PC-9 (cell line): ENCODE results near the gene LACRT. TPM values are rescaled to one million over a fixed set of nuclear protein-coding genes. Genes with fewer than 3 reads are reported as not detected.

Experiments
- Bru-seq: library from RNA; stranded (reverse); fragments of 400-500 nt; gene quantifications from one replicate; lab custom pipeline; 2021; lab: Mats Ljungman, UMichigan
- BruChase-seq, 2 experiments: library from RNA; stranded (reverse); fragments of 400-500 nt; gene quantifications; one replicate each; lab custom pipeline; 2021; lab: Mats Ljungman, UMichigan
- BruUV-seq: library from RNA; stranded (reverse); fragments of 400-500 nt; replicated peaks from 2 replicates; lab custom pipeline; 2021; lab: Mats Ljungman, UMichigan
- CTCF ChIA-PET: fragments of 300-600 bp; sonication (Branson Sonifier 250); formaldehyde crosslinking; loops from one replicate; lab custom pipeline; 2022; ENCODE audit warnings: antibody characterized with exemption; lab: Charles Lee
- POLR2A ChIA-PET: fragments of 300-600 bp; sonication (Branson Sonifier 250); formaldehyde crosslinking; loops from one replicate; lab custom pipeline; 2022; ENCODE audit warnings: antibody characterized with exemption; ENCODE audit not compliant: unreplicated experiment; lab: Charles Lee
- DNase-seq, 2 experiments: peaks; one replicate each; pipeline versions ENCODE4 v3.0.0 to v3.0.0-alpha.2; 2015 to 2022; ENCODE audit warnings: mixed read lengths in 1 of 2
- H2AFZ ChIP-seq: fragments of 200-600 bp; sonication (generic); 2 replicates; pipeline ENCODE4 v1.8.1; 2017; ENCODE audit warnings: antibody characterized with exemption
- H3F3A ChIP-seq: fragments of 200-600 bp; sonication (generic); 2 replicates; pipeline ENCODE4 v1.8.1; 2017; ENCODE audit warnings: antibody characterized with exemption, mild to moderate bottlenecking, low read depth; ENCODE audit not compliant: insufficient read depth
- H3K27ac ChIP-seq: fragments of 200-600 bp; sonication (generic); 2 replicates; pipeline ENCODE4 v1.6.1; 2016; ENCODE audit warnings: mixed run types
- H3K27me3 ChIP-seq: fragments of 200-600 bp; sonication (generic); 2 replicates; pipeline ENCODE4 v1.6.1; 2016; ENCODE audit warnings: low read depth, mixed run types; ENCODE audit not compliant: insufficient read depth
- H3K36me3 ChIP-seq: fragments of 200-600 bp; sonication (generic); 2 replicates; pipeline ENCODE4 v1.6.1; 2016; ENCODE audit warnings: low read depth, mixed run types
- H3K4me1 ChIP-seq: fragments of 200-600 bp; sonication (generic); replicated peaks from 2 replicates; pipeline ENCODE4 v1.6.1; 2016; ENCODE audit warnings: mixed run types; ENCODE audit not compliant: insufficient read depth
- H3K4me2 ChIP-seq: fragments of 200-600 bp; sonication (generic); 2 replicates; pipeline ENCODE4 v1.6.1; 2017; ENCODE audit warnings: mixed run types
- H3K4me3 ChIP-seq: fragments of 200-600 bp; sonication (generic); 2 replicates; pipeline ENCODE4 v1.6.1; 2016; ENCODE audit warnings: mixed run types
- H3K79me2 ChIP-seq: fragments of 200-600 bp; sonication (generic); 2 replicates; pipeline ENCODE4 v1.6.1; 2017; ENCODE audit warnings: low read depth, mixed run types
- H3K9me2 ChIP-seq: fragments of 200-600 bp; sonication (generic); 2 replicates; pipeline ENCODE4 v1.8.1; 2017; ENCODE audit warnings: mild to moderate bottlenecking; ENCODE audit not compliant: insufficient read depth
- H3K9me3 ChIP-seq: fragments of 200-600 bp; sonication (generic); 2 replicates; pipeline ENCODE4 v1.8.1; 2016; ENCODE audit warnings: low read depth; ENCODE audit not compliant: insufficient read depth
- H4K20me1 ChIP-seq: fragments of 200-600 bp; sonication (generic); 2 replicates; pipeline ENCODE4 v1.8.1; 2017; ENCODE audit not compliant: insufficient read depth
- EZH2 ChIP-seq: fragments of 200-600 bp; sonication (generic); IDR thresholded peaks from 2 replicates; pipeline ENCODE4 v1.8.0; 2017; ENCODE audit warnings: antibody characterized with exemption, low read depth
- intact Hi-C: fragments of 100-400 bp; cut with micrococcal nuclease; formaldehyde crosslinking; loops from one replicate; pipeline ENCODE4 v1.10.0; 2022; ENCODE audit not compliant: unreplicated experiment
- long read RNA-seq: library from polyadenylated mRNA; stranded (forward); transcript quantifications from one replicate; pipeline ENCODE4 v2.0.0, GENCODE V29; 2022
- total RNA-seq: library from RNA; stranded (reverse); gene quantifications from 2 replicates; pipeline ENCODE4 v1.2.3, GENCODE V29; 2021
- TF ChIP-seq, protein P1 (sequence below): fragments of 200-600 bp; sonication (generic); conservative IDR thresholded peaks from 2 replicates; pipeline ENCODE4 v1.6.1; 2017; ENCODE audit warnings: mixed run types, antibody characterized with exemption, mild to moderate bottlenecking, moderate library complexity

LACRT gene, protein sequence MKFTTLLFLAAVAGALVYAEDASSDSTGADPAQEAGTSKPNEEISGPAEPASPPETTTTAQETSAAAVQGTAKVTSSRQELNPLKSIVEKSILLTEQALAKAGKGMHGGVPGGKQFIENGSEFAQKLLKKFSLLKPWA
- total RNA-seq (not detected in 2 replicates), Bru-seq, nascent RNA (not detected), BruChase-seq, experiment 1, labeled RNA remaining after a 2-hour chase (not detected), BruChase-seq, experiment 2, labeled RNA remaining after a 6-hour chase (not detected)
- long read RNA-seq = 0 reads

GRCh38 chr12:54634795-54635194 lies at the start of gene LACRT:
LACRT (minus strand) TSS chr12:54634895; CDS start chr12:54634841, 54 bp downstream.
- ChIA-PET POLR2A (no interaction called here), CTCF (no interaction called here)
- no peaks in the 10 kb centered on the region for H3K9me3 ChIP-seq
- no peak within 1 kb of the TSS for H3K4me3 ChIP-seq
- intact Hi-C loops = no loop called here
- no peaks in the 10 kb centered on the region for H4K20me1 ChIP-seq
- no TSS peak for BruUV-seq
- DNase-seq = no peak
- no peaks in the 10 kb centered on the region for H3F3A ChIP-seq
- H3K27ac ChIP-seq = no peak within 1 kb of the TSS
- no peaks in the 10 kb centered on the region for H3K4me1 ChIP-seq
- H2AFZ ChIP-seq = no peak within 1 kb of the TSS
- H3K4me2 ChIP-seq = no peak within 1 kb of the TSS
- no peaks in the 10 kb centered on the region for H3K9me2 ChIP-seq
- H3K27me3 ChIP-seq = peaks cover 20% of the 10 kb centered on the region
- H3K79me2 ChIP-seq = no peaks in the 10 kb centered on the region
- no peak for TF ChIP-seq EZH2
- TF ChIP-seq, protein P1, sequence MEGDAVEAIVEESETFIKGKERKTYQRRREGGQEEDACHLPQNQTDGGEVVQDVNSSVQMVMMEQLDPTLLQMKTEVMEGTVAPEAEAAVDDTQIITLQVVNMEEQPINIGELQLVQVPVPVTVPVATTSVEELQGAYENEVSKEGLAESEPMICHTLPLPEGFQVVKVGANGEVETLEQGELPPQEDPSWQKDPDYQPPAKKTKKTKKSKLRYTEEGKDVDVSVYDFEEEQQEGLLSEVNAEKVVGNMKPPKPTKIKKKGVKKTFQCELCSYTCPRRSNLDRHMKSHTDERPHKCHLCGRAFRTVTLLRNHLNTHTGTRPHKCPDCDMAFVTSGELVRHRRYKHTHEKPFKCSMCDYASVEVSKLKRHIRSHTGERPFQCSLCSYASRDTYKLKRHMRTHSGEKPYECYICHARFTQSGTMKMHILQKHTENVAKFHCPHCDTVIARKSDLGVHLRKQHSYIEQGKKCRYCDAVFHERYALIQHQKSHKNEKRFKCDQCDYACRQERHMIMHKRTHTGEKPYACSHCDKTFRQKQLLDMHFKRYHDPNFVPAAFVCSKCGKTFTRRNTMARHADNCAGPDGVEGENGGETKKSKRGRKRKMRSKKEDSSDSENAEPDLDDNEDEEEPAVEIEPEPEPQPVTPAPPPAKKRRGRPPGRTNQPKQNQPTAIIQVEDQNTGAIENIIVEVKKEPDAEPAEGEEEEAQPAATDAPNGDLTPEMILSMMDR = no peak
- H3K36me3 ChIP-seq = no peaks in the 10 kb centered on the region

- CTCF ChIA-PET = no interaction called here
- Histone ChIP-seq H4K20me1 (no peaks in the 10 kb centered on the region), H3F3A (no peaks in the 10 kb centered on the region), H3K27me3 (peaks cover 17% of the 10 kb centered on the region), H3K36me3 (no peaks in the 10 kb centered on the region), H3K4me2 (no peak overlapping the region), H3K9me2 (no peaks in the 10 kb centered on the region), H3K27ac (no peak overlapping the region), H2AFZ (no peak overlapping the region), H3K79me2 (no peaks in the 10 kb centered on the region), H3K9me3 (no peaks in the 10 kb centered on the region), H3K4me3 (no peak overlapping the region), H3K4me1 (no peaks in the 10 kb centered on the region)
- intact Hi-C loops = no loop called here
- DNase-seq = no peak
- BruUV-seq = no TSS peak
- POLR2A ChIA-PET = no interaction called here
- TF ChIP-seq, protein P1 = no peak
- no peak for TF ChIP-seq EZH2
These were observed 48.7 kb upstream of the LACRT start for GRCh38 chr12:54683398-54683797.

- no peak overlapping the region for H3K4me3 ChIP-seq
- no peaks in the 10 kb centered on the region for H3K4me1 ChIP-seq
- POLR2A ChIA-PET = no interaction called here
- DNase-seq = no peak
- H3K27me3 ChIP-seq = peaks cover 23% of the 10 kb centered on the region
- no peaks in the 10 kb centered on the region for H3F3A ChIP-seq
- BruUV-seq = no TSS peak
- no peaks in the 10 kb centered on the region for H4K20me1 ChIP-seq
- H3K27ac ChIP-seq = no peak overlapping the region
- no peaks in the 10 kb centered on the region for H3K36me3 ChIP-seq
- H3K9me3 ChIP-seq = no peaks in the 10 kb centered on the region
- CTCF ChIA-PET = no interaction called here
- intact Hi-C loops = no loop called here
- H3K9me2 ChIP-seq = no peaks in the 10 kb centered on the region
- no peak overlapping the region for H2AFZ ChIP-seq
- TF ChIP-seq, protein P1 = no peak
- no peak for TF ChIP-seq EZH2
- H3K79me2 ChIP-seq = no peaks in the 10 kb centered on the region
- H3K4me2 ChIP-seq = no peak overlapping the region
These were observed 48.0 kb upstream of the LACRT start for GRCh38 chr12:54682674-54683073.
